HCT116 (cell line): ENCODE measurements around the gene KNTC1. TPM values are rescaled to one million over a fixed set of nuclear protein-coding genes. Genes with fewer than 3 reads are reported as not detected.

Experiments used
- ATAC-seq: fragments of 200-7000 bp; cut with Tn5 transposase; 2 replicates; pipeline ENCODE4 v1.9.1; 2020; ENCODE audit warnings: mild to moderate bottlenecking, moderate library complexity
- BruUV-seq: library from RNA; stranded (reverse); fragments of 400-500 nt; replicated peaks from 2 replicates; lab custom pipeline; 2021; lab: Mats Ljungman, UMichigan
- CTCF ChIA-PET: fragments of 300-600 bp; sonication (Branson Sonifier 250); formaldehyde crosslinking; loops from one replicate; lab custom pipeline; 2021; ENCODE audit warnings: antibody characterized with exemption; lab: Charles Lee
- POLR2A ChIA-PET: fragments of 300-600, 350-600 bp; sonication (Branson Sonifier 250); formaldehyde crosslinking; loops from one replicate; lab custom pipeline; 2021; ENCODE audit warnings: antibody characterized with exemption; lab: Charles Lee
- RAD21 ChIA-PET, 2 experiments: fragments of 300-600 bp; sonication (Branson Sonifier 250); formaldehyde crosslinking; loops; one replicate each; lab custom pipeline; 2023; ENCODE audit warnings: low total read pairs in 2 of 2; ENCODE audit not compliant: uncharacterized antibody in 2 of 2, unreplicated experiment in 2 of 2, low non-redundant PET in 1 of 2; lab: Charles Lee
- DNase-seq: peaks from one replicate; pipeline ENCODE4 v3.0.0-alpha.2; 2010; ENCODE audit warnings: low read depth, low spot score
- H2AFZ ChIP-seq: fragments of 200-600 bp; shearing (Covaris generic), sonication (generic); 2 replicates; pipeline ENCODE4 v1.6.1; 2017; ENCODE audit warnings: low read depth, mixed run types, mixed read lengths, antibody characterized with exemption, low read length; ENCODE audit not compliant: poor library complexity, severe bottlenecking
- H3K27ac ChIP-seq: 2 replicates; pipeline ENCODE4 v1.5.1; 2012; ENCODE audit warnings: low read depth, low read length
- H3K27me3 ChIP-seq: fragments of 200-600 bp; sonication (generic); 2 replicates; pipeline ENCODE4 v1.6.1; 2016; ENCODE audit warnings: mixed run types, low read length, mixed read lengths; ENCODE audit not compliant: insufficient read depth
- H3K36me3 ChIP-seq, 2 experiments: fragments of 200-500 bp in 1 of 2; fragments of 200-600 bp in 1 of 2; sonication (Bioruptor generic) in 1 of 2; sonication (generic) in 1 of 2; 2 replicates each; pipeline versions ENCODE4 v1.5.1 to v1.6.1; 2014 to 2016; ENCODE audit warnings: low read length in 2 of 2, inconsistent platforms in 1 of 2, mixed read lengths in 1 of 2, mixed run types in 1 of 2; ENCODE audit not compliant: insufficient read depth in 2 of 2, control insufficient read depth in 1 of 2
- H3K4me1 ChIP-seq, 2 experiments: fragments of 200-600 bp in 1 of 2; sonication (generic) in 1 of 2; 2 replicates each; pipeline versions ENCODE4 v1.5.1 to v1.6.1; 2012 to 2017; ENCODE audit warnings: low read length in 2 of 2, inconsistent platforms in 1 of 2, mild to moderate bottlenecking in 1 of 2, mixed read lengths in 1 of 2, mixed run types in 1 of 2, moderate library complexity in 1 of 2; ENCODE audit not compliant: insufficient read depth in 2 of 2, control insufficient read depth in 1 of 2
- H3K4me2 ChIP-seq: fragments of 200-600 bp; sonication (generic); 2 replicates; pipeline ENCODE4 v1.6.1; 2017; ENCODE audit warnings: mixed run types, low read length, mixed read lengths
- H3K4me3 ChIP-seq, 2 experiments: fragments of 200-600 bp in 1 of 2; sonication (generic) in 1 of 2; replicated peaks in 1 of 2; 2 replicates each; pipeline ENCODE4 v1.5.1; 2011 to 2016; ENCODE audit warnings: low read length in 2 of 2, control low read depth in 1 of 2, low read depth in 1 of 2, mild to moderate bottlenecking in 1 of 2, mixed read lengths in 1 of 2, mixed run types in 1 of 2
- H3K79me2 ChIP-seq: fragments of 200-600 bp; sonication (generic); 2 replicates; pipeline ENCODE4 v1.6.1; 2017; ENCODE audit warnings: mild to moderate bottlenecking, mixed run types, low read length, moderate library complexity, mixed read lengths; ENCODE audit not compliant: insufficient read depth
- H3K9ac ChIP-seq: fragments of 200-600 bp; sonication (generic); 2 replicates; pipeline ENCODE4 v1.6.1; 2016; ENCODE audit warnings: low read length, mixed read lengths
- H3K9me2 ChIP-seq: fragments of 200-600 bp; sonication (generic), shearing (Covaris generic); 2 replicates; pipeline ENCODE4 v1.6.1; 2017; ENCODE audit warnings: mixed run types, mild to moderate bottlenecking, moderate library complexity; ENCODE audit not compliant: insufficient read depth
- H3K9me3 ChIP-seq, 2 experiments: fragments of 200-500 bp in 1 of 2; fragments of 200-600 bp in 1 of 2; sonication (Bioruptor generic) in 1 of 2; sonication (generic) in 1 of 2; 2 replicates each; pipeline ENCODE4 v1.6.1; 2014 to 2017; ENCODE audit warnings: low read length in 2 of 2, mixed read lengths in 2 of 2, inconsistent platforms in 1 of 2, low read depth in 1 of 2, mild to moderate bottlenecking in 1 of 2, mixed run types in 1 of 2, moderate library complexity in 1 of 2; ENCODE audit not compliant: control insufficient read depth in 1 of 2, insufficient read depth in 1 of 2
- H4K20me1 ChIP-seq: fragments of 200-600 bp; sonication (generic), shearing (Covaris generic); 2 replicates; pipeline ENCODE4 v1.6.1; 2017; ENCODE audit warnings: mixed run types, mild to moderate bottlenecking, moderate library complexity; ENCODE audit not compliant: insufficient read depth
- CEBPB ChIP-seq: IDR thresholded peaks from 2 replicates; pipeline ENCODE4 v1.6.1; 2012; ENCODE audit warnings: low read depth
- ELF1 ChIP-seq: IDR thresholded peaks from 2 replicates; pipeline ENCODE4 v1.6.1; 2012; ENCODE audit warnings: low read depth, borderline replicate concordance
- EZH2 ChIP-seq: fragments of 200-600 bp; sonication (generic); IDR thresholded peaks from 2 replicates; pipeline ENCODE4 v1.6.1; 2017; ENCODE audit warnings: antibody characterized with exemption, mixed run types
- POLR2AphosphoS5 ChIP-seq: IDR thresholded peaks from 2 replicates; pipeline ENCODE4 v1.6.1; 2011; ENCODE audit warnings: mild to moderate bottlenecking, low read depth, low read length, moderate library complexity
- SIN3A ChIP-seq: IDR thresholded peaks from 2 replicates; pipeline ENCODE4 v1.6.1; 2012; ENCODE audit warnings: low read depth
- SP1 ChIP-seq: IDR thresholded peaks from 2 replicates; pipeline ENCODE4 v1.6.1; 2012; ENCODE audit warnings: low read depth
- SRF ChIP-seq: IDR thresholded peaks from 2 replicates; pipeline ENCODE4 v1.6.1; 2012; ENCODE audit warnings: low read depth
- YY1 ChIP-seq: IDR thresholded peaks from 2 replicates; pipeline ENCODE4 v1.6.1; 2011; ENCODE audit warnings: low read length, low read depth, moderate library complexity, mild to moderate bottlenecking; ENCODE audit not compliant: insufficient replicate concordance; ENCODE audit errors: extremely low read depth
- ZFX ChIP-seq: fragments of 450-650 bp; IDR thresholded peaks from 2 replicates; pipeline ENCODE4 v1.6.1; 2017
- ZNF274 ChIP-seq: fragments of 200-500 bp; sonication (Bioruptor generic); IDR thresholded peaks from 2 replicates; pipeline ENCODE4 v1.6.1; 2014; ENCODE audit warnings: mild to moderate bottlenecking, low read depth, low read length, inconsistent platforms
- intact Hi-C: fragments of 100-400 bp; cut with micrococcal nuclease; formaldehyde crosslinking; loops from 2 replicates; pipeline ENCODE4 v1.10.0; 2022
- total RNA-seq: library from RNA; stranded (reverse); gene quantifications from one replicate; pipeline ENCODE4 v1.2.1, GENCODE V29; 2021; ENCODE audit not compliant: unreplicated experiment
- TF ChIP-seq, protein P1 (sequence below), 3 experiments: fragments of 200-600 bp in 1 of 3; sonication (generic) in 1 of 3; IDR thresholded peaks in 2 of 3; conservative IDR thresholded peaks in 1 of 3; 2 replicates each; pipeline ENCODE4 v1.5.1; 2012 to 2017; ENCODE audit warnings: low read depth in 2 of 3, low read length in 2 of 3, antibody characterized with exemption in 1 of 3, borderline replicate concordance in 1 of 3, control low read depth in 1 of 3, mild to moderate bottlenecking in 1 of 3, mixed read lengths in 1 of 3, mixed run types in 1 of 3, moderate library complexity in 1 of 3; ENCODE audit not compliant: insufficient read depth in 1 of 3
- TF ChIP-seq, protein P2 (sequence below): IDR thresholded peaks from 2 replicates; pipeline ENCODE4 v1.6.1; 2012
- TF ChIP-seq, protein P3 (sequence below): IDR thresholded peaks from 2 replicates; pipeline ENCODE4 v1.6.1; 2011; ENCODE audit warnings: mild to moderate bottlenecking, low read length, moderate library complexity; ENCODE audit not compliant: insufficient replicate concordance; ENCODE audit errors: extremely low read depth

The KNTC1 gene
- total RNA-seq, 1 experiment from 2014 or later = 70.2 TPM

- TF ChIP-seq ELF1 (no peak), SP1 (no peak), POLR2AphosphoS5 (no peak), SRF (no peak), ZFX (no peak), EZH2 (no peak), CEBPB (no peak), YY1 (no peak), ZNF274 (no peak), SIN3A (no peak)
- TF ChIP-seq, protein P1, sequence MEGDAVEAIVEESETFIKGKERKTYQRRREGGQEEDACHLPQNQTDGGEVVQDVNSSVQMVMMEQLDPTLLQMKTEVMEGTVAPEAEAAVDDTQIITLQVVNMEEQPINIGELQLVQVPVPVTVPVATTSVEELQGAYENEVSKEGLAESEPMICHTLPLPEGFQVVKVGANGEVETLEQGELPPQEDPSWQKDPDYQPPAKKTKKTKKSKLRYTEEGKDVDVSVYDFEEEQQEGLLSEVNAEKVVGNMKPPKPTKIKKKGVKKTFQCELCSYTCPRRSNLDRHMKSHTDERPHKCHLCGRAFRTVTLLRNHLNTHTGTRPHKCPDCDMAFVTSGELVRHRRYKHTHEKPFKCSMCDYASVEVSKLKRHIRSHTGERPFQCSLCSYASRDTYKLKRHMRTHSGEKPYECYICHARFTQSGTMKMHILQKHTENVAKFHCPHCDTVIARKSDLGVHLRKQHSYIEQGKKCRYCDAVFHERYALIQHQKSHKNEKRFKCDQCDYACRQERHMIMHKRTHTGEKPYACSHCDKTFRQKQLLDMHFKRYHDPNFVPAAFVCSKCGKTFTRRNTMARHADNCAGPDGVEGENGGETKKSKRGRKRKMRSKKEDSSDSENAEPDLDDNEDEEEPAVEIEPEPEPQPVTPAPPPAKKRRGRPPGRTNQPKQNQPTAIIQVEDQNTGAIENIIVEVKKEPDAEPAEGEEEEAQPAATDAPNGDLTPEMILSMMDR (IDR thresholded peaks at IDR 0.05 in 2 of 3, conservative IDR thresholded peaks at IDR 0.05 in 1 of 3; ENCODE audit: borderline replicate concordance in 1 of 3, insufficient read depth in 1 of 3, low read depth in 2 of 3, low read length in 2 of 3) = no peak
- TF ChIP-seq, protein P2, sequence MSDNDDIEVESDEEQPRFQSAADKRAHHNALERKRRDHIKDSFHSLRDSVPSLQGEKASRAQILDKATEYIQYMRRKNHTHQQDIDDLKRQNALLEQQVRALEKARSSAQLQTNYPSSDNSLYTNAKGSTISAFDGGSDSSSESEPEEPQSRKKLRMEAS = no peak
- TF ChIP-seq, protein P3, sequence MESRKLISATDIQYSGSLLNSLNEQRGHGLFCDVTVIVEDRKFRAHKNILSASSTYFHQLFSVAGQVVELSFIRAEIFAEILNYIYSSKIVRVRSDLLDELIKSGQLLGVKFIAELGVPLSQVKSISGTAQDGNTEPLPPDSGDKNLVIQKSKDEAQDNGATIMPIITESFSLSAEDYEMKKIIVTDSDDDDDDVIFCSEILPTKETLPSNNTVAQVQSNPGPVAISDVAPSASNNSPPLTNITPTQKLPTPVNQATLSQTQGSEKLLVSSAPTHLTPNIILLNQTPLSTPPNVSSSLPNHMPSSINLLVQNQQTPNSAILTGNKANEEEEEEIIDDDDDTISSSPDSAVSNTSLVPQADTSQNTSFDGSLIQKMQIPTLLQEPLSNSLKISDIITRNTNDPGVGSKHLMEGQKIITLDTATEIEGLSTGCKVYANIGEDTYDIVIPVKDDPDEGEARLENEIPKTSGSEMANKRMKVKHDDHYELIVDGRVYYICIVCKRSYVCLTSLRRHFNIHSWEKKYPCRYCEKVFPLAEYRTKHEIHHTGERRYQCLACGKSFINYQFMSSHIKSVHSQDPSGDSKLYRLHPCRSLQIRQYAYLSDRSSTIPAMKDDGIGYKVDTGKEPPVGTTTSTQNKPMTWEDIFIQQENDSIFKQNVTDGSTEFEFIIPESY = no peak
- Histone ChIP-seq H3K4me3 (peak overlapping the region; percentile 82 to 97), H3K9me3 (no peaks in the 10 kb centered on the region), H3K79me2 (peaks cover 90% of the 10 kb centered on the region), H3K9me2 (no peaks in the 10 kb centered on the region), H3K27me3 (no peaks in the 10 kb centered on the region), H4K20me1 (peaks cover 13% of the 10 kb centered on the region; the same call in 1 of the 2 replicates), H3K27ac (no peak overlapping the region), H3K4me2 (peak overlapping the region; percentile 83), H3K4me1 (peaks cover 8 to 24% of the 10 kb centered on the region in 2 experiments), H3K36me3 (peaks cover 5 to 29% of the 10 kb centered on the region in 2 experiments; a peak in 2 of 4 replicates), H2AFZ (no peak overlapping the region), H3K9ac (peak overlapping the region; percentile 89)
- DNase-seq = no peak
- ATAC-seq = no peak
- CTCF ChIA-PET = no interaction called here
- POLR2A ChIA-PET = no interaction called here
- RAD21 ChIA-PET = no interaction called here
- no TSS peak for BruUV-seq
- intact Hi-C loops = no loop called here
These were observed 1.5 kb downstream of the KNTC1 start for GRCh38 chr12:122528582-122528981.
